Neural progenitor cell (in vitro differentiated cells): Measurements from ENCODE around the gene VRK3. TPM values are rescaled to one million over a fixed set of nuclear protein-coding genes. Genes with fewer than 3 reads are reported as not detected.
A peak's percentile ranks its signal among the peaks of the same experiment; 100 is the strongest.

Experiments
- DNase-seq: peaks from one replicate; pipeline ENCODE4 v3.0.0-alpha.2; 2016; ENCODE audit warnings: low spot score
- H2AFZ ChIP-seq: fragments of 200-600 bp; sonication (generic); replicated peaks from 2 replicates; pipeline ENCODE4 v1.6.1; 2016; ENCODE audit warnings: antibody characterized with exemption
- H3F3A ChIP-seq: fragments of 200-600 bp; sonication (generic); 2 replicates; pipeline ENCODE4 v1.6.1; 2016; ENCODE audit warnings: antibody characterized with exemption, low read depth
- H3K27ac ChIP-seq: fragments of 200-600 bp; sonication (generic); 2 replicates; pipeline ENCODE4 v1.5.1; 2016; ENCODE audit warnings: mild to moderate bottlenecking
- H3K27me3 ChIP-seq: fragments of 200-600 bp; sonication (generic); 2 replicates; pipeline ENCODE4 v1.6.1; 2016; ENCODE audit warnings: mild to moderate bottlenecking, moderate library complexity
- H3K36me3 ChIP-seq: fragments of 200-600 bp; sonication (generic); 2 replicates; pipeline ENCODE4 v1.5.1; 2016
- H3K4me1 ChIP-seq: fragments of 200-600 bp; sonication (generic); 2 replicates; pipeline ENCODE4 v1.6.1; 2016; ENCODE audit warnings: mixed run types
- H3K4me2 ChIP-seq: fragments of 200-600 bp; sonication (generic); 2 replicates; pipeline ENCODE4 v1.6.1; 2016
- H3K4me3 ChIP-seq: fragments of 200-600 bp; sonication (generic); 2 replicates; pipeline ENCODE4 v1.5.1; 2016
- H3K79me2 ChIP-seq: fragments of 200-600 bp; sonication (generic); 2 replicates; pipeline ENCODE4 v1.6.1; 2016; ENCODE audit warnings: low read depth
- H3K9ac ChIP-seq: fragments of 200-600 bp; sonication (generic); 2 replicates; pipeline ENCODE4 v1.6.1; 2016
- H3K9me3 ChIP-seq: fragments of 200-600 bp; sonication (generic); 2 replicates; pipeline ENCODE4 v1.5.1; 2016; ENCODE audit warnings: low read depth
- H4K20me1 ChIP-seq: fragments of 200-600 bp; sonication (generic); 2 replicates; pipeline ENCODE4 v1.6.1; 2016; ENCODE audit warnings: low read depth
- H3K27ac Mint-ChIP-seq: 3 replicates; pipeline ENCODE4 v1.8.0; 2021; ENCODE audit warnings: mixed read lengths
- H3K27me3 Mint-ChIP-seq: 2 replicates; pipeline ENCODE4 v1.8.0; 2022; ENCODE audit warnings: low read depth, mild to moderate bottlenecking, inconsistent platforms, moderate library complexity, mixed read lengths; ENCODE audit not compliant: insufficient read depth
- H3K36me3 Mint-ChIP-seq: 3 replicates; pipeline ENCODE4 v1.8.0; 2021; ENCODE audit warnings: mixed read lengths
- H3K4me1 Mint-ChIP-seq: 3 replicates; pipeline ENCODE4 v1.8.0; 2021; ENCODE audit warnings: mixed read lengths
- H3K4me3 Mint-ChIP-seq: 3 replicates; pipeline ENCODE4 v1.8.0; 2021; ENCODE audit warnings: mild to moderate bottlenecking, moderate library complexity, mixed read lengths
- H3K9me3 Mint-ChIP-seq: 3 replicates; pipeline ENCODE4 v1.8.0; 2020; ENCODE audit warnings: mixed read lengths
- CTCF ChIP-seq: fragments of 200-600 bp; sonication (generic); IDR thresholded peaks from 2 replicates; pipeline ENCODE4 v1.5.1; 2017; ENCODE audit warnings: antibody characterized with exemption, mild to moderate bottlenecking
- EZH2 ChIP-seq: fragments of 200-600 bp; sonication (generic); IDR thresholded peaks from 2 replicates; pipeline ENCODE4 v1.6.1; 2017; ENCODE audit warnings: antibody characterized with exemption, mild to moderate bottlenecking, moderate library complexity
- EZH2phosphoT487 ChIP-seq: fragments of 200-600 bp; sonication (generic); IDR thresholded peaks from 2 replicates; pipeline ENCODE4 v1.6.1; 2017; ENCODE audit warnings: antibody characterized with exemption
- total RNA-seq: library from RNA; depleted of rRNA; stranded (reverse); fragments of >200 nt; gene quantifications from 2 replicates; pipeline ENCODE4 v1.2.3, GENCODE V29; 2015; ENCODE audit warnings: low replicate concordance

The VRK3 gene
- total RNA-seq, 1 donor from 2014 or later, result 21.6 TPM

GRCh38 chr19:50026550-50026906 lies 1.4 kb upstream of the VRK3 start:
- H3K36me3 ChIP-seq, result no peaks in the 10 kb centered on the region
- no peak overlapping the region for H2AFZ ChIP-seq
- no peaks in the 10 kb centered on the region for H3K9me3 ChIP-seq
- peaks cover 11% of the 10 kb centered on the region for H3K27me3 Mint-ChIP-seq
- peaks cover 26% of the 10 kb centered on the region for H3K4me1 Mint-ChIP-seq
- no peak overlapping the region for H3K27ac ChIP-seq
- H3K36me3 Mint-ChIP-seq, result peaks cover 22% of the 10 kb centered on the region
- H3K4me2 ChIP-seq, result peak overlapping the region; percentile 69
- no peaks in the 10 kb centered on the region for H3K9me3 Mint-ChIP-seq
- DNase-seq, result no peak
- H3K27ac Mint-ChIP-seq, result peak overlapping the region; percentile 63
- H3F3A ChIP-seq, result no peaks in the 10 kb centered on the region
- peaks cover 61% of the 10 kb centered on the region for H3K79me2 ChIP-seq
- no peaks in the 10 kb centered on the region for H3K27me3 ChIP-seq
- peaks cover 8% of the 10 kb centered on the region for H3K4me1 ChIP-seq
- peak overlapping the region; percentile 93 for H3K4me3 ChIP-seq
- H3K9ac ChIP-seq, result no peak overlapping the region
- H4K20me1 ChIP-seq, result no peaks in the 10 kb centered on the region
- TF ChIP-seq CTCF (no peak), EZH2 (no peak), EZH2phosphoT487 (no peak)
- H3K4me3 Mint-ChIP-seq, result peak overlapping the region; percentile 96

GRCh38 chr19:50025794-50026549 lies 800 bp upstream of the VRK3 start, which contains the start of gene ZNF473:
ZNF473 (plus strand) TSS chr19:50026005; CDS start chr19:50031083, 5,078 bp downstream.
- Histone ChIP-seq H3K9ac (peak within 1 kb of the TSS; percentile 59), H3K4me1 (peaks cover 8% of the 10 kb centered on the region), H3F3A (no peaks in the 10 kb centered on the region), H3K9me3 (no peaks in the 10 kb centered on the region), H3K4me3 (peak within 1 kb of the TSS; percentile 93), H3K79me2 (peaks cover 61% of the 10 kb centered on the region), H4K20me1 (no peaks in the 10 kb centered on the region), H3K27ac (peak within 1 kb of the TSS; percentile 42), H3K36me3 (no peaks in the 10 kb centered on the region), H2AFZ (peak within 1 kb of the TSS; percentile 98), H3K4me2 (peak within 1 kb of the TSS; percentile 89), H3K27me3 (no peaks in the 10 kb centered on the region)
- TF ChIP-seq EZH2phosphoT487, result no peak
- TF ChIP-seq CTCF, result no peak
- no peak for TF ChIP-seq EZH2
- peak; percentile 96 for DNase-seq
- Mint-ChIP-seq H3K4me3 (peak within 1 kb of the TSS; percentile 96), H3K4me1 (peaks cover 26% of the 10 kb centered on the region), H3K36me3 (peaks cover 18% of the 10 kb centered on the region), H3K27me3 (peaks cover 12% of the 10 kb centered on the region), H3K27ac (peak within 1 kb of the TSS; percentile 99), H3K9me3 (no peaks in the 10 kb centered on the region)

GRCh38 chr19:50024719-50025021 lies 502 bp downstream of the VRK3 start:
- peaks cover 12% of the 10 kb centered on the region for H3K27me3 Mint-ChIP-seq
- DNase-seq, result no peak
- H2AFZ ChIP-seq, result peak overlapping the region; percentile 98
- H3K9ac ChIP-seq, result peak overlapping the region; percentile 59
- H3K4me1 ChIP-seq, result peaks cover 8% of the 10 kb centered on the region
- H3K79me2 ChIP-seq, result peaks cover 51% of the 10 kb centered on the region
- TF ChIP-seq CTCF, result no peak
- no peak for TF ChIP-seq EZH2
- TF ChIP-seq EZH2phosphoT487, result no peak
- peak overlapping the region; percentile 93 for H3K4me3 ChIP-seq
- H3K4me2 ChIP-seq, result peak overlapping the region; percentile 89
- H3K27ac ChIP-seq, result no peak overlapping the region
- peak overlapping the region; percentile 42 for H3K27ac Mint-ChIP-seq
- H3K4me1 Mint-ChIP-seq, result peaks cover 26% of the 10 kb centered on the region
- H3K9me3 ChIP-seq, result no peaks in the 10 kb centered on the region
- H4K20me1 ChIP-seq, result no peaks in the 10 kb centered on the region
- H3K36me3 ChIP-seq, result no peaks in the 10 kb centered on the region
- no peaks in the 10 kb centered on the region for H3K27me3 ChIP-seq
- peak overlapping the region; percentile 96 for H3K4me3 Mint-ChIP-seq
- no peaks in the 10 kb centered on the region for H3F3A ChIP-seq
- peaks cover 11% of the 10 kb centered on the region for H3K36me3 Mint-ChIP-seq
- H3K9me3 Mint-ChIP-seq, result no peaks in the 10 kb centered on the region
